HUES48 (cell line): ENCODE results near the gene KIF15.
"Not testable (repeated sequence)": the region's sequence is repeated elsewhere in the genome, so short reads cannot be mapped to it uniquely, and the experiment has no call there.

Experiments
- H3K27ac ChIP-seq: one replicate; pipeline ENCODE4 v1.7.0; 2013; ENCODE audit warnings: low read depth, low read length, inconsistent platforms
- H3K27me3 ChIP-seq: 2 replicates; pipeline ENCODE4 v1.6.1; 2013; ENCODE audit warnings: mild to moderate bottlenecking, low read length; ENCODE audit not compliant: control insufficient read depth, insufficient read depth
- H3K36me3 ChIP-seq: 2 replicates; pipeline ENCODE4 v1.6.1; 2013; ENCODE audit warnings: low read length; ENCODE audit not compliant: control insufficient read depth, insufficient read depth
- H3K4me1 ChIP-seq: 2 replicates; pipeline ENCODE4 v1.6.1; 2013; ENCODE audit warnings: mild to moderate bottlenecking, low read length; ENCODE audit not compliant: control insufficient read depth, insufficient read depth
- H3K4me3 ChIP-seq: 2 replicates; pipeline ENCODE4 v1.5.1; 2013; ENCODE audit warnings: mild to moderate bottlenecking, low read depth, low read length
- H3K9ac ChIP-seq: 2 replicates; pipeline ENCODE4 v1.6.1; 2013; ENCODE audit warnings: mild to moderate bottlenecking, low read depth, low read length, moderate library complexity
- H3K9me3 ChIP-seq: 2 replicates; pipeline ENCODE4 v1.6.1; 2013; ENCODE audit warnings: low read length; ENCODE audit not compliant: control insufficient read depth, insufficient read depth

Gene KIF15

GRCh38 chr3:44771424-44772098, 10.0 kb downstream of the KIF15 start:
- H3K27ac ChIP-seq: no peak overlapping the region
- H3K4me3 ChIP-seq: peak overlapping the region; percentile 12; the same call in 1 of the 2 replicates
- H3K9me3 ChIP-seq: peaks cover 55% of the 10 kb centered on the region
- no peaks in the 10 kb centered on the region for H3K4me1 ChIP-seq
- H3K27me3 ChIP-seq: no peaks in the 10 kb centered on the region
- H3K36me3 ChIP-seq: peaks cover 37% of the 10 kb centered on the region
- H3K9ac ChIP-seq: no peak overlapping the region

- no peak overlapping the region for H3K9ac ChIP-seq
- H3K36me3 ChIP-seq: peaks cover 42% of the 10 kb centered on the region
- peaks cover 55% of the 10 kb centered on the region for H3K9me3 ChIP-seq
- H3K4me3 ChIP-seq: peak overlapping the region; percentile 12; the same call in 1 of the 2 replicates
- no peaks in the 10 kb centered on the region for H3K4me1 ChIP-seq
- H3K27me3 ChIP-seq: no peaks in the 10 kb centered on the region
- no peak overlapping the region for H3K27ac ChIP-seq
These were observed 10.5 kb downstream of the KIF15 start for GRCh38 chr3:44772099-44772442.

DNA sequence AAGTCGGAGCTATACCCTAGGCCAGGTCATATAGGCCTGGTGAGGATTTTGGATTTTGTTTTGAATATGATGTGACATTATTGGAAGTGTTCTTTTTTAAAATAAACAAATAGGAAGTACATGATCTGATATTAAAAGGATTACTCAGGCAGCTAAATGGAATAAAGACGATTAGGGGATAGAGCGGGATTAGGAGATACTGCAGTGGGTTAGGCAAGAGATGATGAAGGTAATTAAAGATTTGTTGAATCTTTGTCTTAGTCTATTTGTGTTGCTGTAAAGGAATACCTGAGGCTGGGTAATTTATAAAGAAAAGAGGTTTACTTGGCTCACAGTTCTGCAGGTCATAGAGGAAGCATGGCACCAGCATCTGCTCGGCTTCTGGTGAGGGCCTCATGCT, 21.3 kb downstream of the KIF15 start:
- Histone ChIP-seq H3K4me1 (no peaks in the 10 kb centered on the region), H3K9ac (no peak overlapping the region), H3K27ac (no peak overlapping the region), H3K27me3 (no peaks in the 10 kb centered on the region), H3K9me3 (no peaks in the 10 kb centered on the region), H3K36me3 (peaks cover 72% of the 10 kb centered on the region), H3K4me3 (no peak overlapping the region)

DNA sequence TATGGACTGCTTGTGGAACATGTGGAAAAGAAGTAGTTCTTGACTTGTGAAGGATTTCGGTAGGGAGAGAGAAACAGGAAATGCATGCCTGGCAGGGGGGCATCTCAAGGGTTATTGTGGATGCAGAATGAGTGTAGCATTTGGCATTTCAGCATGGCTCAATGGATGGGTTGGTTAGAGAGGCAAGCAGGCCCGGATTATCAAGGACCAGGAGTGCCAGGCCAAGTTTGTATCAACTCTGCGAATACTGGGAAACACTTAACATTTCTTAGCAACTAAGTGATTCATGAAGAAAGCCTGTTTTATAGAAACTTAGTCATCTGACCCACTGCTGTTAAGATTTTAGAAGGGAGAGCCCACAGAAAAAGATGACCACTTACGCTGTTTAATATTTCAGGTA, 33.6 kb downstream of the KIF15 start:
- Histone ChIP-seq H3K9ac (no peak overlapping the region), H3K27me3 (no peaks in the 10 kb centered on the region), H3K4me3 (no peak overlapping the region), H3K9me3 (no peaks in the 10 kb centered on the region), H3K36me3 (peaks cover 73% of the 10 kb centered on the region), H3K27ac (no peak overlapping the region), H3K4me1 (peaks cover 4% of the 10 kb centered on the region; the same call in 1 of the 2 replicates)

DNA sequence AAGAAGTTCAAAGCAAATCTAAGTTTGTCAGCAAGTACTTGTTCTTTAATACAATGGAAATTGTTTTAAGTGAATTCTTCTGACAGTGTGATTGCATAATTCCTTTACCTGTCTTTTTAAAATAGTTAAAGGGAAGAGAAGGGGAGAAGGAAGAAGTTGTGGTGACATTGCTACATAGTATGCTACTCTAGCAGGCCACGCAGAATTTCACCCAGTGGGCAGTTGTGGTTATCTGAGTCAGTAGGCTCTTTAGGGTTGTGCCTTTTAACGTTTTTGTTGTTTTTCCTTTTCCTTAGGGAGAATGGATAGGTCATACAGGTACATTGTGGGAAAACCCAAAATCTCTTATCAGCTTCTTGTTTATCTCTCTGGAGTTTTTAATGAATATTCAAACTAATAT, 40.4 kb downstream of the KIF15 start:
- Histone ChIP-seq H3K4me1 (no peaks in the 10 kb centered on the region), H3K9ac (no peak overlapping the region), H3K4me3 (no peak overlapping the region), H3K27me3 (no peaks in the 10 kb centered on the region), H3K27ac (no peak overlapping the region), H3K9me3 (no peaks in the 10 kb centered on the region), H3K36me3 (peaks cover 94% of the 10 kb centered on the region)

GRCh38 chr3:44803298-44803697, 41.7 kb downstream of the KIF15 start:
- Histone ChIP-seq H3K9me3 (no peaks in the 10 kb centered on the region), H3K27me3 (no peaks in the 10 kb centered on the region), H3K36me3 (peaks cover 92% of the 10 kb centered on the region), H3K9ac (no peak overlapping the region), H3K4me3 (no peak overlapping the region), H3K27ac (no peak overlapping the region), H3K4me1 (no peaks in the 10 kb centered on the region)

DNA sequence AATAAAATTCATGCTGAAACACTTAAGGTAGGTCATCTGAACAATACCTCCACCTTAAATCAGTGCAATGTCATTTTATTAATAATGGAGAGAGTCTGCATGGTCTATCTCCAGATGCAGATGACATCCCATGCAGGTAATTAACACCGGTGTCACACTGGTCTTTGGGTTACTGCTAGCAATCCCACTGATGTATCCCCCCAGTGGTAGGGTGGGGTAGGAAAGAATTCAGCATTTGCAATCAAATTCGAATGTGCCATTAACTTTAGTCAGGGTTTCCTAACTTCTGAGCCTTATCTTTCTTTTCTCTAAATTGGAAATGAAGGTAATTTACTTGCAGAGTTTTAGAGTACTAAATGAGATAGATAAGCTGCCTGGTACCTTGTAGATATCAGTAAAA, 44.4 kb downstream of the KIF15 start:
- H3K27me3 ChIP-seq: no peaks in the 10 kb centered on the region
- no peak overlapping the region for H3K4me3 ChIP-seq
- H3K9ac ChIP-seq: no peak overlapping the region
- no peaks in the 10 kb centered on the region for H3K9me3 ChIP-seq
- no peak overlapping the region for H3K27ac ChIP-seq
- peaks cover 88% of the 10 kb centered on the region for H3K36me3 ChIP-seq
- H3K4me1 ChIP-seq: no peaks in the 10 kb centered on the region

DNA sequence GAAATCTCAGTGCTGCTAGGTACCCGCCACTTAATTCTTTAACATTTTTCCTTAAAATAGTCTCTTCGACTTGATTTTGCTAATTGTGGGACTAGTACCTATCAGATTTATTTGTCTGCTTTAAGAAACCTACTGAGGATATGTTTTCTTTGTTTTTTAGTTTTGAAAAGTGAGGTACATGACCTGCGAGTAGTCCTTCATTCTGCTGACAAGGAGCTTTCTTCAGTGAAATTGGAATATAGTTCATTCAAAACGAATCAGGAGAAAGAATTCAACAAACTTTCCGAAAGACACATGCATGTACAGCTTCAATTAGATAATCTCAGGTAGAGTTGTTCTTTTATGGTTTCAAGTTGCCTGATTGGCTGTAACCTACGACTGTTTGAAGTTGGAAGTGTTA, 53.2 kb downstream of the KIF15 start:
- Histone ChIP-seq H3K9me3 (no peaks in the 10 kb centered on the region), H3K4me3 (no peak overlapping the region), H3K36me3 (peaks cover 59% of the 10 kb centered on the region), H3K27ac (no peak overlapping the region), H3K4me1 (no peaks in the 10 kb centered on the region), H3K27me3 (no peaks in the 10 kb centered on the region), H3K9ac (no peak overlapping the region)

- not testable (repeated sequence) for H3K9ac ChIP-seq, H3K9me3 ChIP-seq, H3K4me3 ChIP-seq, H3K4me1 ChIP-seq, H3K27ac ChIP-seq, H3K27me3 ChIP-seq
- H3K36me3 ChIP-seq: peaks cover 48% of the 10 kb centered on the region
These were observed 54.7 kb downstream of the KIF15 start for GRCh38 chr3:44816334-44816733.

GRCh38 chr3:44821206-44821605, 59.6 kb downstream of the KIF15 start:
- not testable (repeated sequence) for H3K9ac ChIP-seq, H3K27ac ChIP-seq, H3K9me3 ChIP-seq, H3K4me3 ChIP-seq, H3K27me3 ChIP-seq, H3K4me1 ChIP-seq
- H3K36me3 ChIP-seq: peaks cover 23% of the 10 kb centered on the region

- Histone ChIP-seq H3K9ac (no peak overlapping the region), H3K9me3 (no peaks in the 10 kb centered on the region), H3K36me3 (peaks cover 54% of the 10 kb centered on the region), H3K4me1 (no peaks in the 10 kb centered on the region), H3K27ac (no peak overlapping the region), H3K27me3 (no peaks in the 10 kb centered on the region), H3K4me3 (no peak overlapping the region)
These were observed 63.8 kb downstream of the KIF15 start for GRCh38 chr3:44825264-44825925.
